Measurements from ENCODE around the gene MAPRE2. TPM values are rescaled to one million over a fixed set of nuclear protein-coding genes. Genes with fewer than 3 reads are reported as not detected.

MAPRE2 gene
- total RNA-seq, 2 donors from 2014 or later, result 107 to 133 TPM

- TF ChIP-seq CTCF (IDR thresholded peaks at IDR 0.05), result no peak
- Histone ChIP-seq H3K27ac (no peak overlapping the region), H3K36me3 (no peaks in the 10 kb centered on the region), H3K4me1 (no peaks in the 10 kb centered on the region), H3K27me3 (no peaks in the 10 kb centered on the region), H3K9me3 (no peaks in the 10 kb centered on the region), H3K4me3 (no peak overlapping the region)
- DNase-seq (ENCODE audit: low spot score), result no peak
Measured at GRCh38 chr18:35179906-35180305, 138.7 kb downstream of the MAPRE2 start.

- no peak for TF ChIP-seq CTCF (IDR thresholded peaks at IDR 0.05)
- Histone ChIP-seq H3K9me3 (no peaks in the 10 kb centered on the region), H3K4me1 (no peaks in the 10 kb centered on the region), H3K27me3 (no peaks in the 10 kb centered on the region), H3K4me3 (no peak overlapping the region), H3K36me3 (no peaks in the 10 kb centered on the region), H3K27ac (no peak overlapping the region)
- DNase-seq (ENCODE audit: low spot score), result no peak
Measured at GRCh38 chr18:35180455-35180854, 139.2 kb downstream of the MAPRE2 start.

GRCh38 chr18:35182151-35182550 lies 140.9 kb downstream of the MAPRE2 start:
- H3K4me1 ChIP-seq, result no peaks in the 10 kb centered on the region
- no peak overlapping the region for H3K27ac ChIP-seq
- DNase-seq (ENCODE audit: low spot score), result no peak
- no peak overlapping the region for H3K4me3 ChIP-seq
- H3K9me3 ChIP-seq, result no peaks in the 10 kb centered on the region
- no peaks in the 10 kb centered on the region for H3K36me3 ChIP-seq
- no peak for TF ChIP-seq CTCF (IDR thresholded peaks at IDR 0.05)
- no peaks in the 10 kb centered on the region for H3K27me3 ChIP-seq

- Histone ChIP-seq H3K9me3 (no peaks in the 10 kb centered on the region), H3K27ac (no peak overlapping the region), H3K36me3 (no peaks in the 10 kb centered on the region), H3K27me3 (no peaks in the 10 kb centered on the region), H3K4me3 (no peak overlapping the region), H3K4me1 (no peaks in the 10 kb centered on the region)
- TF ChIP-seq CTCF (IDR thresholded peaks at IDR 0.05), result no peak
- DNase-seq (ENCODE audit: low spot score), result no peak
Measured at GRCh38 chr18:35183886-35184285, 142.7 kb downstream of the MAPRE2 start.

- Histone ChIP-seq H3K4me1 (no peaks in the 10 kb centered on the region), H3K27me3 (no peaks in the 10 kb centered on the region), H3K27ac (no peak overlapping the region), H3K9me3 (no peaks in the 10 kb centered on the region), H3K36me3 (no peaks in the 10 kb centered on the region), H3K4me3 (no peak overlapping the region)
- TF ChIP-seq CTCF (IDR thresholded peaks at IDR 0.05), result no peak
- no peak for DNase-seq (ENCODE audit: low spot score)
Measured at GRCh38 chr18:35185771-35186170, 144.6 kb downstream of the MAPRE2 start.

GRCh38 chr18:35186291-35187034 lies 145.2 kb downstream of the MAPRE2 start:
- H3K27ac ChIP-seq, result no peak overlapping the region
- no peaks in the 10 kb centered on the region for H3K4me1 ChIP-seq
- H3K36me3 ChIP-seq, result no peaks in the 10 kb centered on the region
- H3K27me3 ChIP-seq, result no peaks in the 10 kb centered on the region
- TF ChIP-seq CTCF (IDR thresholded peaks at IDR 0.05), result no peak
- no peaks in the 10 kb centered on the region for H3K9me3 ChIP-seq
- no peak overlapping the region for H3K4me3 ChIP-seq
- DNase-seq (ENCODE audit: low spot score), result no peak
